GM23338 (cell line): ENCODE results near the gene MEGF10. TPM values are rescaled to one million over a fixed set of nuclear protein-coding genes. Genes with fewer than 3 reads are reported as not detected.

Source experiments
- ATAC-seq: fragments of 200-7000 bp; cut with Tn5 transposase; 3 replicates; pipeline ENCODE4 v1.9.1; 2020
- DNase-seq: peaks from one replicate; pipeline ENCODE4 v3.0.0-alpha.2; 2015; ENCODE audit warnings: low spot score
- H2AFZ ChIP-seq: fragments of 200-600 bp; sonication (generic); 2 replicates; pipeline ENCODE4 v1.8.0; 2016; ENCODE audit warnings: antibody characterized with exemption, mild to moderate bottlenecking, moderate library complexity
- H3F3A ChIP-seq: fragments of 200-600 bp; sonication (generic); replicated peaks from 2 replicates; pipeline ENCODE4 v1.8.0; 2017; ENCODE audit warnings: antibody characterized with exemption, mixed run types, low read depth
- H3K27ac ChIP-seq: fragments of 200-600 bp; sonication (generic); 2 replicates; pipeline ENCODE4 v1.6.1; 2016; ENCODE audit warnings: low read depth
- H3K27me3 ChIP-seq: fragments of 200-600 bp; sonication (generic); 2 replicates; pipeline ENCODE4 v1.8.0; 2016; ENCODE audit warnings: mild to moderate bottlenecking, mixed run types, moderate library complexity; ENCODE audit not compliant: insufficient read depth
- H3K36me3 ChIP-seq: fragments of 200-600 bp; sonication (generic); 2 replicates; pipeline ENCODE4 v1.8.0; 2016; ENCODE audit warnings: mild to moderate bottlenecking; ENCODE audit not compliant: insufficient read depth
- H3K4me1 ChIP-seq: fragments of 200-600 bp; sonication (generic); 2 replicates; pipeline ENCODE4 v1.8.0; 2016; ENCODE audit warnings: mild to moderate bottlenecking, moderate library complexity; ENCODE audit not compliant: insufficient read depth
- H3K4me2 ChIP-seq: fragments of 200-600 bp; sonication (generic); 2 replicates; pipeline ENCODE4 v1.7.1; 2017; ENCODE audit warnings: mixed run types
- H3K4me3 ChIP-seq: fragments of 200-600 bp; sonication (generic); 2 replicates; pipeline ENCODE4 v1.6.1; 2016; ENCODE audit warnings: mixed run types
- H3K79me2 ChIP-seq: fragments of 200-600 bp; sonication (generic); replicated peaks from 2 replicates; pipeline ENCODE4 v1.8.0; 2017; ENCODE audit warnings: mild to moderate bottlenecking; ENCODE audit not compliant: insufficient read depth
- H3K9me2 ChIP-seq: fragments of 200-600 bp; sonication (generic); 2 replicates; pipeline ENCODE4 v1.8.0; 2017; ENCODE audit not compliant: insufficient read depth
- H4K20me1 ChIP-seq: fragments of 200-600 bp; sonication (generic); replicated peaks from 2 replicates; pipeline ENCODE4 v1.8.0; 2017; ENCODE audit warnings: mild to moderate bottlenecking; ENCODE audit not compliant: insufficient read depth
- H3K27ac Mint-ChIP-seq: 2 replicates; pipeline ENCODE4 v1.8.0; 2020; ENCODE audit warnings: inconsistent platforms, mild to moderate bottlenecking, moderate library complexity, mixed read lengths
- H3K27me3 Mint-ChIP-seq: 3 replicates; pipeline ENCODE4 v1.8.0; 2022; ENCODE audit warnings: low read depth, mild to moderate bottlenecking, moderate library complexity, mixed read lengths, inconsistent platforms; ENCODE audit not compliant: insufficient read depth, poor library complexity
- H3K36me3 Mint-ChIP-seq: 3 replicates; pipeline ENCODE4 v1.8.0; 2021; ENCODE audit warnings: low read depth, mild to moderate bottlenecking, inconsistent platforms, moderate library complexity, mixed read lengths
- H3K4me1 Mint-ChIP-seq: 3 replicates; pipeline ENCODE4 v1.8.0; 2020; ENCODE audit warnings: mild to moderate bottlenecking, inconsistent platforms, mixed read lengths
- H3K4me3 Mint-ChIP-seq: 3 replicates; pipeline ENCODE4 v1.8.0; 2021; ENCODE audit warnings: moderate library complexity, mild to moderate bottlenecking, inconsistent platforms, mixed read lengths
- H3K9me3 Mint-ChIP-seq: 3 replicates; pipeline ENCODE4 v1.8.0; 2020; ENCODE audit warnings: moderate library complexity, mild to moderate bottlenecking, inconsistent platforms, mixed read lengths
- CREB1 ChIP-seq: fragments of 250-450 bp; sonication (Bioruptor Pico); IDR thresholded peaks from 2 replicates; pipeline ENCODE4 v1.5.0; 2020; ENCODE audit warnings: low read depth, mild to moderate bottlenecking, moderate library complexity
- CTCF ChIP-seq, 2 experiments: fragments of 200-600 bp in 1 of 2; sonication (generic) in 1 of 2; conservative IDR thresholded peaks; 2 replicates each; pipeline versions ENCODE4 v1.5.1 to v1.6.1; 2016 to 2017; ENCODE audit warnings: antibody characterized with exemption in 2 of 2, low read depth in 2 of 2, mild to moderate bottlenecking in 2 of 2, moderate library complexity in 1 of 2
- EZH2phosphoT487 ChIP-seq: fragments of 200-600 bp; sonication (generic); IDR thresholded peaks from one replicate; pipeline ENCODE4 v1.8.1; 2018; ENCODE audit warnings: antibody characterized with exemption; ENCODE audit not compliant: unreplicated experiment
- JUNB ChIP-seq: IDR thresholded peaks from one replicate; pipeline ENCODE4 v1.6.1; 2016; ENCODE audit warnings: antibody characterized with exemption; ENCODE audit not compliant: unreplicated experiment
- NANOG ChIP-seq: IDR thresholded peaks from 2 replicates; pipeline ENCODE4 v1.6.1; 2016; ENCODE audit warnings: antibody characterized with exemption, borderline replicate concordance
- POLR2AphosphoS5 ChIP-seq: IDR thresholded peaks from 2 replicates; pipeline ENCODE4 v1.6.1; 2016; ENCODE audit warnings: antibody characterized with exemption, low read depth
- STAT1 ChIP-seq: IDR thresholded peaks from one replicate; pipeline ENCODE4 v1.6.1; 2016; ENCODE audit warnings: antibody characterized with exemption; ENCODE audit not compliant: unreplicated experiment
- ZNF114 ChIP-seq: fragments of 250-450 bp; sonication (Bioruptor Pico); IDR thresholded peaks from 2 replicates; pipeline ENCODE4 v1.5.0; 2020; ENCODE audit warnings: mild to moderate bottlenecking, moderate library complexity
- ZNF331 ChIP-seq: fragments of 250-450 bp; sonication (Bioruptor Pico); IDR thresholded peaks from 2 replicates; pipeline ENCODE4 v1.5.0; 2020; ENCODE audit warnings: low read depth, mild to moderate bottlenecking, moderate library complexity
- polyA plus RNA-seq: library from polyadenylated mRNA; unstranded; fragments of >200 nt; fragmentation: Nextera tagmentation; extraction: Ambion mirVana; gene quantifications from 2 replicates; pipeline ENCODE4 v1.2.1, GENCODE V29; 2016
- total RNA-seq: library from RNA; depleted of rRNA; stranded (reverse); fragments of >200 nt; shearing (Covaris generic); gene quantifications from 2 replicates; pipeline ENCODE4 v1.2.3, GENCODE V29; 2014
- TF ChIP-seq, protein P1 (sequence below): IDR thresholded peaks from 2 replicates; pipeline ENCODE4 v1.6.1; 2016; ENCODE audit warnings: antibody characterized with exemption
- TF ChIP-seq, protein P2 (sequence below): IDR thresholded peaks from one replicate; pipeline ENCODE4 v1.6.1; 2018; ENCODE audit warnings: antibody characterized with exemption; ENCODE audit not compliant: unreplicated experiment

MEGF10 gene
- total and polyA plus RNA-seq, 2 experiments from 2014 or later: 4.5 to 28.3 TPM

DNA sequence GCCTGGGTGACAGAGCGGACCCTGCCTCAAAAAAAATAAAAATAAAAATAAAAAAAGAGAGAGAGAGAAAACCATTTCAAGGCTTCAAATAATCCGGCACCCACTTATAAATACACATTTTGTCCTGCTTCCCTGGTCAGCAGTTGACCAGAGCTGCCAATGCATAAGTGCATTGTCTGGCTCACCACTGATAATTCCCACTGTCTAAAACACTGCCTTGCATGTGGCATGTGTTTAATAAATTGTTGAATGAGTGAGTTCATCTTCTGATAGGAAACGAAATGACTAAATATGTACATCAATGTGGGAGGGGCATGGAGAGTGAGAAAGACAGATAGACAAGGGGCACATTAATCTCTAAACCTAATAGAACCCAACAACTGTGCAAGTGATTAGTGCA, 42.9 kb downstream of the MEGF10 start:
- Histone ChIP-seq H4K20me1 (no peaks in the 10 kb centered on the region), H3K4me1 (peaks cover 92% of the 10 kb centered on the region), H3F3A (no peaks in the 10 kb centered on the region), H3K27me3 (no peaks in the 10 kb centered on the region), H3K4me2 (peak overlapping the region; percentile 39; the same call in 1 of the 2 replicates), H2AFZ (no peak overlapping the region), H3K79me2 (no peaks in the 10 kb centered on the region; the same call in 1 of the 2 replicates), H3K4me3 (no peak overlapping the region), H3K9me2 (no peaks in the 10 kb centered on the region), H3K36me3 (no peaks in the 10 kb centered on the region), H3K27ac (no peak overlapping the region)
- H3K9me3 Mint-ChIP-seq: no peaks in the 10 kb centered on the region
- no peak overlapping the region; the same call in 1 of the 2 replicates for H3K27ac Mint-ChIP-seq
- no peaks in the 10 kb centered on the region; the same call in 2 of the 3 replicates for H3K36me3 Mint-ChIP-seq
- no peak overlapping the region; the same call in 2 of the 3 replicates for H3K4me3 Mint-ChIP-seq
- ATAC-seq: no peak
- no peaks in the 10 kb centered on the region for H3K27me3 Mint-ChIP-seq
- DNase-seq: no peak
- H3K4me1 Mint-ChIP-seq: peaks cover 79% of the 10 kb centered on the region
- TF ChIP-seq STAT1: no peak
- TF ChIP-seq CTCF (conservative IDR thresholded peaks at IDR 0.05; ENCODE audit: low read depth in 2 of 2): no peak
- no peak for TF ChIP-seq NANOG
- no peak for TF ChIP-seq JUNB
- no peak for TF ChIP-seq POLR2AphosphoS5
- TF ChIP-seq CREB1: no peak
- TF ChIP-seq, protein P1, sequence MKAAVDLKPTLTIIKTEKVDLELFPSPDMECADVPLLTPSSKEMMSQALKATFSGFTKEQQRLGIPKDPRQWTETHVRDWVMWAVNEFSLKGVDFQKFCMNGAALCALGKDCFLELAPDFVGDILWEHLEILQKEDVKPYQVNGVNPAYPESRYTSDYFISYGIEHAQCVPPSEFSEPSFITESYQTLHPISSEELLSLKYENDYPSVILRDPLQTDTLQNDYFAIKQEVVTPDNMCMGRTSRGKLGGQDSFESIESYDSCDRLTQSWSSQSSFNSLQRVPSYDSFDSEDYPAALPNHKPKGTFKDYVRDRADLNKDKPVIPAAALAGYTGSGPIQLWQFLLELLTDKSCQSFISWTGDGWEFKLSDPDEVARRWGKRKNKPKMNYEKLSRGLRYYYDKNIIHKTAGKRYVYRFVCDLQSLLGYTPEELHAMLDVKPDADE: no peak

- no peaks in the 10 kb centered on the region for H4K20me1 ChIP-seq
- H3K9me3 Mint-ChIP-seq: no peaks in the 10 kb centered on the region
- TF ChIP-seq ZNF114 (CRISPR knock-in tag): no peak
- no peak for TF ChIP-seq CTCF (conservative IDR thresholded peaks at IDR 0.05; ENCODE audit: low read depth in 2 of 2)
- no peak for TF ChIP-seq EZH2phosphoT487
- no peak for TF ChIP-seq JUNB
- no peak for TF ChIP-seq ZNF331 (CRISPR knock-in tag)
- TF ChIP-seq STAT1: no peak
- TF ChIP-seq, protein P2, sequence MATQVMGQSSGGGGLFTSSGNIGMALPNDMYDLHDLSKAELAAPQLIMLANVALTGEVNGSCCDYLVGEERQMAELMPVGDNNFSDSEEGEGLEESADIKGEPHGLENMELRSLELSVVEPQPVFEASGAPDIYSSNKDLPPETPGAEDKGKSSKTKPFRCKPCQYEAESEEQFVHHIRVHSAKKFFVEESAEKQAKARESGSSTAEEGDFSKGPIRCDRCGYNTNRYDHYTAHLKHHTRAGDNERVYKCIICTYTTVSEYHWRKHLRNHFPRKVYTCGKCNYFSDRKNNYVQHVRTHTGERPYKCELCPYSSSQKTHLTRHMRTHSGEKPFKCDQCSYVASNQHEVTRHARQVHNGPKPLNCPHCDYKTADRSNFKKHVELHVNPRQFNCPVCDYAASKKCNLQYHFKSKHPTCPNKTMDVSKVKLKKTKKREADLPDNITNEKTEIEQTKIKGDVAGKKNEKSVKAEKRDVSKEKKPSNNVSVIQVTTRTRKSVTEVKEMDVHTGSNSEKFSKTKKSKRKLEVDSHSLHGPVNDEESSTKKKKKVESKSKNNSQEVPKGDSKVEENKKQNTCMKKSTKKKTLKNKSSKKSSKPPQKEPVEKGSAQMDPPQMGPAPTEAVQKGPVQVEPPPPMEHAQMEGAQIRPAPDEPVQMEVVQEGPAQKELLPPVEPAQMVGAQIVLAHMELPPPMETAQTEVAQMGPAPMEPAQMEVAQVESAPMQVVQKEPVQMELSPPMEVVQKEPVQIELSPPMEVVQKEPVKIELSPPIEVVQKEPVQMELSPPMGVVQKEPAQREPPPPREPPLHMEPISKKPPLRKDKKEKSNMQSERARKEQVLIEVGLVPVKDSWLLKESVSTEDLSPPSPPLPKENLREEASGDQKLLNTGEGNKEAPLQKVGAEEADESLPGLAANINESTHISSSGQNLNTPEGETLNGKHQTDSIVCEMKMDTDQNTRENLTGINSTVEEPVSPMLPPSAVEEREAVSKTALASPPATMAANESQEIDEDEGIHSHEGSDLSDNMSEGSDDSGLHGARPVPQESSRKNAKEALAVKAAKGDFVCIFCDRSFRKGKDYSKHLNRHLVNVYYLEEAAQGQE: no peak
These were observed 44.8 kb downstream of the MEGF10 start for GRCh38 chr5:127335381-127335780.

More at GRCh38 chr5:127335381-127335780, 44.8 kb downstream of the MEGF10 start:
- Mint-ChIP-seq H3K36me3 (peaks cover 7% of the 10 kb centered on the region; the same call in 2 of the 3 replicates), H3K4me1 (peaks cover 79% of the 10 kb centered on the region), H3K4me3 (no peak overlapping the region), H3K27me3 (peaks cover 2% of the 10 kb centered on the region), H3K27ac (peak overlapping the region; percentile 65; the same call in 1 of the 2 replicates)
- Histone ChIP-seq H3F3A (no peaks in the 10 kb centered on the region), H3K27me3 (no peaks in the 10 kb centered on the region), H3K9me2 (no peaks in the 10 kb centered on the region), H2AFZ (no peak overlapping the region), H3K4me2 (no peak overlapping the region), H3K4me1 (peaks cover 88% of the 10 kb centered on the region), H3K36me3 (no peaks in the 10 kb centered on the region), H3K27ac (no peak overlapping the region), H3K4me3 (no peak overlapping the region), H3K79me2 (no peaks in the 10 kb centered on the region)
- no peak for ATAC-seq
- no peak for DNase-seq
